Measurements from ENCODE around the gene ETV3. TPM values are rescaled to one million over a fixed set of nuclear protein-coding genes. Genes with fewer than 3 reads are reported as not detected.

ETV3 gene
- total and polyA plus RNA-seq, 2 of the 8 experiments (the other 6 are each of a cell fraction or from before 2014, with no cell fraction given): 6.0 to 23.8 TPM

GRCh38 chr1:157090771-157091170, 47.4 kb downstream of the ETV3 start (continued):
- TF ChIP-seq CHD7 (IDR thresholded peaks at IDR 0.05; ENCODE audit: insufficient replicate concordance, low read length) (no peak), SIX5 (IDR thresholded peaks at IDR 0.05; ENCODE audit: low read depth, low read length) (no peak), SP1 (IDR thresholded peaks at IDR 0.05; ENCODE audit: low read depth, low read length) (no peak), SP4 (IDR thresholded peaks at IDR 0.05; ENCODE audit: low read length) (no peak), SP2 (IDR thresholded peaks at IDR 0.05; ENCODE audit: low read length) (no peak), CBX8 (IDR thresholded peaks at IDR 0.05; ENCODE audit: borderline replicate concordance, low read depth, low read length) (no peak), ATF2 (IDR thresholded peaks at IDR 0.05; ENCODE audit: low read length) (no peak), CTBP2 (IDR thresholded peaks at IDR 0.05; ENCODE audit: borderline replicate concordance, insufficient read depth, insufficient read length, low read length) (no peak)

Measured in H1 (cell line).